Non-pigmented ciliary epithelial cell (primary cell): ENCODE data around the gene PLXNB2.

Experiments
- DNase-seq: peaks from one replicate; pipeline ENCODE4 v3.0.0-alpha.2; 2010; ENCODE audit warnings: low read depth

PLXNB2 gene

DNA sequence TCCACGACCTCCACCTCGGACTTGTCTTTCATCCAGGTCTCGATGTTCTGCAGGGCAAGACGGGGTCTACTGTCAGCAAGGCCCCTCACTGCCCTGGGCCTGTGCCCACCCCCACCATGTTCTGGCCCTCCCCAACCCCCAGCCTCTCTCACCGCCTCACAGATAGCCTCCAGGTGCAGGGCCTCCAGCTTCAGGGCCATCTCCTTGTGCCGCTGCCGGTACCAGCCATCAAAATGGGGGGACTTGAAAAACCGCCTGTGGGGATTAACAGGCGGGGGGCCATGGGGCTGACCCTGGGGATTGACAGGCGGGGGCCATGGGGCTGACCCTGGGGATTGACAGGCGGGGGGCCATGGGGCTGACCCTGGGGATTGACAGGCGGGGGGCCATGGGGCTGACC lies 4.9 kb upstream of the PLXNB2 start:
- DNase-seq, result no peak

DNA sequence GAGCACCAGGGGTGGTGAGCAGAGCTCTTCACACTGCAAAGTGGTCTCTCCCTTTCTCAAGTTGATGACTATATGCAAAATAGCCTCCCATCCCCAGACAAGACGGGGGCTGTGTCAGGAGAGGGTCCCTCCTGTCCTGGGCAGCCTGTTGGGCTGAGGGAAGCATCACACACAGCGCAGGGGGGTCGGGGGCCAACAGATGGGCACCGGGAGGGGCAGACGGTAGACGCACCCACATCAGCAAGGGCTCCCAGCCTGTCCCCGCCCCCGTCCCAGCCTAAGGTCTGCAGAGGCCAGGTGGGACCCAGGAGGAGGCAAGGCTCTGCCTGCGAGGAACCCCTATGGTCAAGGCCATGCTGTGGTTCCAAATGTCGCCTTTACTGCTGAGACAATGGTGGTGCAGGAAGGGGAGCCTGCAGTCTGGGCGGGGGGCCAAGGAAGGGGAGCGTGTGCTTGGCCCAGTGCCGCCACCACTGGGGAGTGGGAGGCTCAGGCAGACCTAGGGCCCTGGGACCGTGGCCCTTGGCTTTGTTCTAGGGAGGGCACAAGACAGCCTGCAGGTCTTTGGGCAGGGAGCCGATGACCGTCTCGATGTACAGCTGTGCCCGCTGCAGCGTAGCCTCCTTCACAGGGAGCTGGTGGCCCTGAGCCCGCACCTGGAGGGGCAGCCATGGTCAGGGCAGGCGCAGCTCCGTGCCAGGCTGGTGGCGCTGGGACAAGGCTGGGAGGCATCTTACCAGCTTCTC lies 4.3 kb upstream of the PLXNB2 start:
- DNase-seq, result no peak

DNA sequence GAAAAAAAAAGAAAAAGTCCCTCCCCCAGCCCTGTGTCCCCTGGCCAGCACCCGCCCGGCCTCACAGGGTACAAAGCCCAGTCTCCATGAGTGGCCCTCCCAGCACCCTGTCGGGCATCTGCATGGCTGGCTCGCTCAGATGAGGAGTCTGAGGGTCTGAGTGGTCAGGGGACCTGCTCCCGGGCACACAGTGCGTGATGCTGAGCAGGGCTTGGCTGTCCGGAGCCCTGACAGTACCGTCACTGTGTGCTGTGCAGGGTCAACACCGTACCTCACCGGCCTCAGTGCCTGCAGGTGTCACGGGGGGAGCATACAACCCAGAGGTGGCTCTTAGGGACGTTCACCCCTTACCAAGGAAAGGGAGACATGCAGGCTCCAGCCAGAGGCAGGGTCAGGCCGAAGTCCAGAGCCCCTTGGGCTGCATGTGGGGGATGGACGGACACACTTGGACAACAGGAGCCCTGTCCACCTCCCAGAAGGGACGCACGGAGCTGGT lies 3.6 kb upstream of the PLXNB2 start:
- DNase-seq, result no peak

DNA sequence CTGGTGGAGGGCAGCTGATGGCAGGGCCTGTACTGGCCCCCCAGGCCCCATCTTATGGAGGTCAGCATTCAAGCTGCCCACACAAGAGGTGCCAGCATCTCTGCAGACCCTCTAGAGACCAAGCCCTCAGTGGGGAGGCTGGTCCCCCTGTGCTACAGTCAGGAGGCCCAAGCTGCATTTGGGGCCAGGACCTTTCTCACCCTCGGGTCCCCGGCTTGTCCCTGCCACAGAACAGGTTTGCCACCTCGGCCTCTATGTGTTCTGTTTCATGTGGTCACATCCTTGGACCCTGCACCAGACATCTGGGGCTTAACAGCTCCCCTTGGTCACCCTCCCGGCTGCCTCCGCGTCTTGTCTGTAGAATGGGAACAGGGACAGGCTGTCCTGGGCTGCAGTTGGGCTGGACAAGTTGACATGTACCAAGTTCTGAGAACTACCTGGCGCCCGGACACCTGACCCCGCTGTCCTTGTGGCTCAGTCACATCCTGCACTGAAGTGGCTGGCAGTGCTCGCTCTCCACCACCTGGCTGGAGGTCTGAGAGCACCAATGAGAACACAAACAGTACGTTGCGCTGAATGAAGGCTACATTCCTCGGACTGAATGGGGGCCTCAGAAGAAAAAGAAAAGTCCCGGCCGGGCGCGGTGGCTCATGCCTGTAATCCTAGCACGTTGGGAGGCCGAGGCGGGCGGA lies 2.7 kb upstream of the PLXNB2 start:
- DNase-seq, result no peak

DNA sequence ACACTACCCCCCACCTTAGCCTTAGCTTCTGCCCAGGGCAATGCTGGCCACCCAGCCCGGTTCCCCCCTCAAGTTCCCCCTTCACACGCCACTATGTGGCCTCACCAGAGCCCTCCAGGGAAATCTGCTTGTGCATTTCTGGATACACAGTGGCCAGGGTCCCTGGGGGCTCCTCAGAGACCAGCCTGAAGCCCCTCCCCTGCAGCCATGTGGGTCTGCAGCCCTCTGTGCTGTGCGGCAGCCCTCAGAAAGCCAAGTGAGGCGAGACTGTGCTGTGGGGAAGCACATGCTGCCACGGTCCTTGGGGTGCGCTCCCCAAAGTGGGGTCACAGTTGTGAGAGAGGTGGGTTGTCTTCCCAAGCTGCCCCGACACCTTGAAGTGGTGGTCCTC lies 2.1 kb upstream of the PLXNB2 start:
- DNase-seq, result no peak

DNA sequence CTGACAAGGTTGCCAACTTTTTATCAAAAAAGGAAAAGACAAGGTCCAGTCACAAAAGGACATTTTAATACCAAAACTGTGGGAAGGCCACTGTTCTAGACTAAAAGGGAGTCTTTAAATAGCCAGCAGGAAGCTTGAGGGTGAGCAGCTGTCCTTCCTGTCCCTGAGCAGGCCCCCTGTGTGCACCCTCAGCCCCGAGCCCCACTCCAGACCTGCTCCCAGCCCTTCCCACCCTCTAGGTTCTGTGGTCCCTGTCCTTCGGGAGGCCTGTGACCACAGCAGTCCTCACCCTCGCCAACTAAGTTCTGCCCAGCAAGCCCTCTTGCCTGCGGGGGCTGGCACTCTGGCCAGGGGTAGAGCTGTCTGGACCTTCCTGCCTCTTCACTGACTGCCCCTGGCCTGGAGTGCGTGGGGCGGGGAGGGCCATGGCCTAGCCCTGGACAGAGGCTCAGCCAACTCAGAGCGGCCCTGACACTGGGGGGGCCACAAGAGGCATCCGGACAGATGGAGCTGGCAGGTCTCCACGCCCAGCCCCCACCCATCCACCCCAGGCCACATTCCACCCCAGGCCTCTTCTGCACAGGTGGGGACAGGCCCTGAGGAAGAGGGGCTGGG lies 1.6 kb upstream of the PLXNB2 start:
- no peak for DNase-seq

DNA sequence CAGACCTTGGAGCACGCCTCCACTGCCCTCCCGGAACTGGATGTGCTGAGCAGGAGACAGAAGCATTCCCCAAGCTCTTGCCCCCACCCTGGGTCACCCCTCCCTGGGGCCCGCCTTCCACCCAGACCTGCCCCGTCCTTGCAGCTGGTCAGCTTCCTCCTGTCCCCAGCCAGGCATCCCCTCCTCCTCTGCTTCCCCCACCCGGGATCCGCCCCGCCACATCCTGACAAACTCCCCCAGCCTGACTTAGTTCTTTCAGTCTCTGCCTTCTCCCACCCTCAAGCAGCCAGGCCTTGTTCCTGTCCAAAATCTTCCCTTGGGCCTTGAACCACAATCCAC lies 1.1 kb upstream of the PLXNB2 start:
- DNase-seq, result no peak

DNA sequence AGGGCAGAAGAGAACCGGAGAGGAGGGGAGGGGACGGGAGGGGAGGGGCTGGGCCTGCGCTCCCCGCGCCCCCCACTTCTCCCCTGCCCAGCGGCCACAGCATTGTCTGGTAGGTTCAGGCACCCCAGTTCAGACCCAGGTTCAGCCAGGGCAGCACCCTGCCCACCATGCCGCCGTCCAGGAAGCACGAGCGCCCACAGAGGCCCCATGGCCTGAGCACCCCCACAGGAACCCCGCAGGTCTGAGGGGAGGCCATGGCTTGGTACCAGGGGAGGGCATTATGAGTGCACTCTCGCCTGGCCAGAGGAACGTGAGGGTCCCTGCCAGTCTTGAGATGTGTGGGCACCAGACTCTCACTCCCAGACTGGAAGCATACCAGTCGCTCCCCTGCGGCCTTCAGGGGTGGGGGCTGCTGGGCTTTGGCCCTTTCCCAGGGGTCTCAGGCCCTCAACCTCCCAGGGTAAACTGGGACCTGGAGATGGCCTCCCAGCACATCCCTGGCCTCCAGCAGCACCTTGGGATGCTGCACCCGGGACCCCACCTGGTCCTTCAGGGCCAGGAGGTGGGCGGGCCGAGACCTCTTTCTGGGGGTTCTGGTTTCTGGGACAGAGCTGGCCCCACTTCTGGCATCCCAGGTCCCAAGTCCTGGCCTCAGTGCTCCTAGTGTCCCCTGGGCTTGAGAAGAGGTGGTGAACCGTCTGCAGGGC lies 597 bp upstream of the PLXNB2 start:
- no peak for DNase-seq

DNA sequence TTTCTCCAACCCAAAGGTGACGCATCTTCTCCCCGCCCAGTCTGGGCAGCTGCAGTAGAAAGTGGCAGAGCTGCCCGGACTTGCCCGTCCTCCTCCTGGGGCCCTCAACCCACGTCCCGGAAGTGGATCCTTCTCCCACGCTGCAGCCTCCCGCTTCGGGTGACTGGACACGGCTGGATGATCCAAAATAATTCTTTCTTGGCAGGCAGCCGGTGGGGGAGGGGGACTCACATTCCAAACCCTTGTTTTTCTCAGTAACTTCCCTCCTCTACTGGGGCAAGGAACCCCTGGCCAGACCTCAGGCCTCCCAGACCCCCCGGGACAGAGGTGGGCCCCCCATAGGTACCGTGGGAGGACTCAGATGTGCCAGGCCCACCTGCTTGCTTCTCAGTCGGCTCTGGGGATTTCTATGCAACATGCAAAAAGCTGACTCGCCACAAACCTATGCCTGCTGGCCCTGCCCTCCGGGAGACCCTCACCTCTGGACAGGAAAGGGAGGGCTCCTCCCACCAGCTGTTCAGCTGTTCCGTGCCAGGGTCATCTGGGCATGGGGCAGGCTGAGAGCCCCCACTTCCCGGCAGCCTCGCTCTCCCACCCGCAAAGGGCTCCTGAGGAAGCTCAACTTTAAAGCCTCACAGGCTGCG lies 1.4 kb downstream of the PLXNB2 start:
- DNase-seq, result peak; percentile 76

DNA sequence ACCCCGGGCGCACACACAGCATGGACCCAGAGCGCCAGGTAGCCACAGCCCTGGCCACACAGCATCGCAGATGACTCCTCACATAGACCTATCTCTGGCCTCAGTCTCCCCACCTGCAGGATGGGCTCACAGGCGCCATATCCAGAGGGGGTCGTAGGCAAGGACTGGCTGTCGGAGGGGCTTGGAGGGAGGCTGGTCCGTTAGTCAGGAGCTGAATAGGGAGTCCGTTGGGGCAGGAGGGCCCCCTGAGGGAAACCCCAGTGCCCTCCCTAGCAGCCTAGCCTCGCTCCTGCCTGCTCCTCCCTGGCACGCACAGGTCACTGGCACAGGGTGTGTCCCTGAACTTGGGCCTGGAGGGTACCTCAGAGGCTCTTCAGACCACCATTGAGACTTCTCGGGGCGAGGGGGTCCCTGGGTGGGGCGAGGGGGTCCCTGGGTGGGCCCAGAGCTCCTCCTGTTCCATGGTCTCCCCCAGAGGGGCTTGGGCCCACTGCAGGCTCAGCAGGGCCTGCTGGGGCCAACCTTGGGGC lies 2.0 kb downstream of the PLXNB2 start:
- DNase-seq, result no peak

DNA sequence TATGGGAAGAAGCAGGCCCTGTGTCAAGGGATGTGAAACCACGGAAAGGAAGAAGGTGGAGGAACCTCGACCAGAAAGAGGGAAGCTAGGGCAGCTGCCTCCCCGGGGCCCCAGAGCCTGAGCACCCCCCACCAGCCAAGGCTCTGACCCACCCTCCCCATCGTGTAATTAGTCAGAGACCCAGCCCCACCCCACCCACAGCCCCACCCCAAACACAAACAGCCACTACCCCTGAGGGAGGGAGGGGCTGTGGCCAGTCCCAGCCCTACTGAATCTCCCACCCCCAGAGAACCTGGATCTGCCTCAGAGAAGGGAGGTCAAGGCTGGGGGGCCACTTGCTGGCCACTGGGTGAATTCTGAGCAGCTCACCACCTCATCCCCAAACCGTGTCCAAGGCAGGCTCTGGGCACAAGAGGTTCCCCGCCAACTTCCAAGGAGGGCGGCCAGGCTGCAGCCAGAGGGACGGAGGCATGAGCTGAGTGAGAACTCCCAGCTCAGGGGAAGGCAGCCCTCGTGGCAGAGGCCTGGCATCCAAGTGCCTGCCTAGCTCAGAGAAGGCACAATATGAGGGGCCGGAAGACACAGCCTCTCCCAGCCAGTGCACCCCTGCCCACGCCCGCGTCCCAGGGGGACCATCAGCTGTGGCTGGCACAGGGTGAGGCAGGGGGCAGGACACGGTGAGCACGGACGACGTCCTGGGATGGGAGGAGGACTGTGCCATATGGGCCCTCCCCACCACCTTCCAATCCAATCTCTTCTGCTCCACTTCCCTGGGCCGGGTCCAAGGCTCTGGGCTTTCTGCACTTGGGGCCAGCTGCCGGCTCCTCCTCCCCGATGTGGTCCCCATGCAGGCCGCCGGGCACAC lies 2.7 kb downstream of the PLXNB2 start:
- DNase-seq, result no peak

DNA sequence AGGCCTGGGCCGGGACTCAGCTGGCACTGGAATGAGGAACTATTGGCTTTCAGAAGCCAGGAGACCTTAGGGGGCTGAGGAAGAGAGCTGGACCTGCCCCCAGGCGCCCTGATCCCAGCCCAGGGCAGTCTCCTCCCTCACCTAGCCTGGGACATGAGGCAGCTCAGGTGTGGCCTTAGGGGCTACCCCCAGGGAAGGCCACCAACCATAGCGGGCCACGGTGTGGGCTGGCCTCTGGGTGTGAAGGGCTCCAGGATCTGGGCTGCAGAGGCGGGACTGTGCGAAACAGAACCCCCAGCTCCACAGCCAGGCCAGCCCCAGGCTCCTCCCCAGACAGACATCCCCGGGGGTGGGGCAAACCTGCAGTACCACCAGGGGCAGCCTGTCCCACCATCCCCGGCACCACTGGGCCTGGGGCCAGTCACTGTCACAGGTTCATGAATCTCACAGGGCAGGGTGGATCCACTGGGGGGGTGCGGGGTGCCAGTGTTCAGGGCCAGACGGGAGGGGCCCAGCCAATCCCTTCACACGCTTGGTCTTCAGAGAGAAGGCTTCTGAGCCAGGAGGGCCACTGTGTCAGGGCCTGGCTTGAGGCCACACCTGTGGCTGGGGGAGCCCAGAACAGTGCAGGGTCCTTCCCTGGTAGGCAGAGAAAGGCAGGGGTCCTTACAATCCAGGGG lies 3.5 kb downstream of the PLXNB2 start:
- DNase-seq, result no peak

DNA sequence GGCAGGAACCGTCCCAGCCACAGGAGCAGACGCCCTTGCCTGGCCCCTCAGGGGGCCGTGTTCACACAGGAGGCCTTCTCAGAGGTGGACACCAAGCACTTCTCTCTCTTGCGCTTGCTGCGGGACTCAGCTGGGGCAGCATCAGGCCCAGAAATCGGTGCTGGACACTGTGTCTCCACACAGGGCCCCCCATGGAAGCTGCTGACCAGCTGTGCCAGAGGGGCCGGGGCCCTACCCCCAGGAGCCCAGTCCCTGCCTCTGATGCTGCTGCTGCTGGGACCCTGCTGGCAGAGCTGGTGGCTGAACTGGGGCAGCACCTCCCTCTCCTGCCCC lies 4.0 kb downstream of the PLXNB2 start:
- DNase-seq, result no peak

DNA sequence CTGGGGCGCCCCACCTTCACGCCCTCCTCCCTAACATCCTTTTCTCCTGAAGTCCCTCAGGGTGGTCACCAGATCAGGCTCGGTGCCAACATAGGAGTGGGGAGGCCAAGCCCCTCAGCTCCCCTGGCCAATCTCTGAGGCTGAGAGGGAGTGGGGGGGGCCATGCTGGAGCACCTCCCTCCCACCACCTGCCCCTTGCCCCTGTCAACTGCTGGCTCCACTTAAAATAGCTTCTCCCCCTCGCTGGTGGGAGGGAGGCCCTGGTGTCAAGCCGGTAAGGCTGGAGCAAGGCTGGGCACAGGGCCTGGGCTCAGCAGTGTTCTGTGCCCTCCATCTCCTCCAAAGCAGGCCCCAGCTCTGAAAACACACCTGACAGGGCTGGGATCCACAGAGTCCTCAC lies 4.9 kb downstream of the PLXNB2 start:
- no peak for DNase-seq

DNA sequence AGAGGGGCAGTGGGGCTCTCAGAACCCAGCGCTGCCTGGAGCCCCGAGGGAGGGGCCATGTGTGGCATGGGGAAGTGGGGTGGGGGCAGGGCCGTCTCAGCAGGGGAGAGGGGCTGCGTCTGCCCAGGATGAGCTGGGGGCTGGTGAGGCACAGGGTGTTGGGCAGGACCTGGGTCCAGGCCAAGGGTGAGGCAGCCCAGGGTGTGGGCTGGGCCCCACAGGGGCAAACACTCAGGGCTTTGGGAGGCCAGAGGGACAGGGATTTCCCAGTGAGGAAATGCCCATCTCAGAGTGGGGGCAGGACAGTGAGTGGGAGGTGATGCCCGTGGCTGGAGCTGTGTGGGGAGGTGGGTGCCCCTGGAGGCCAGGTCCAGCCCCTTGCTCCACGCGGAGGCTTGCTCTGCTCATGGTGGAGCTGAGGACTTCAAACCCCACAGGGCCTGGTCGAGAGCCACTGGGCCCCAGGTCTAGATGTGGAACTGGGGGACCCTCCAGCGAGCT lies 5.4 kb downstream of the PLXNB2 start:
- DNase-seq, result no peak

DNA sequence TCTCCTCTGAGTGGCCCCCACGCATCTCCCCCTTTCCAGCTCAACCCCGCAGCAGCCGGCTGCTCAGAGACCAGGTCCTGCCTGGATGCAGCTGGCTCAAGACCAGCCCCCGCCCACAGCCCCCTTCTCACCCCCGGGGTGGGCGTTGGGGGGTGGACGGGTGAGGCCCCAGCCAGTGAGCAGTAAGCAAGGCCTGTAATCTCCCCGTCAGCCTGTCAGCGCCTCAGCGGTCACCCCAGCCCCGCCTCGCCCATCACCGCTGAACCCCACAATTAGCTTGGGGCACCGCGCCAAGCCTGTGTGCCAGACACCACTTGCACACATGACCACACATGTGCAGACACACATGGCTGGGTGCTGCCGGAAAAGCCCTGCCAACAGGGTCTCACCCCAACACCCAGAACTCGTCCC lies 5.9 kb downstream of the PLXNB2 start:
- DNase-seq, result no peak

DNA sequence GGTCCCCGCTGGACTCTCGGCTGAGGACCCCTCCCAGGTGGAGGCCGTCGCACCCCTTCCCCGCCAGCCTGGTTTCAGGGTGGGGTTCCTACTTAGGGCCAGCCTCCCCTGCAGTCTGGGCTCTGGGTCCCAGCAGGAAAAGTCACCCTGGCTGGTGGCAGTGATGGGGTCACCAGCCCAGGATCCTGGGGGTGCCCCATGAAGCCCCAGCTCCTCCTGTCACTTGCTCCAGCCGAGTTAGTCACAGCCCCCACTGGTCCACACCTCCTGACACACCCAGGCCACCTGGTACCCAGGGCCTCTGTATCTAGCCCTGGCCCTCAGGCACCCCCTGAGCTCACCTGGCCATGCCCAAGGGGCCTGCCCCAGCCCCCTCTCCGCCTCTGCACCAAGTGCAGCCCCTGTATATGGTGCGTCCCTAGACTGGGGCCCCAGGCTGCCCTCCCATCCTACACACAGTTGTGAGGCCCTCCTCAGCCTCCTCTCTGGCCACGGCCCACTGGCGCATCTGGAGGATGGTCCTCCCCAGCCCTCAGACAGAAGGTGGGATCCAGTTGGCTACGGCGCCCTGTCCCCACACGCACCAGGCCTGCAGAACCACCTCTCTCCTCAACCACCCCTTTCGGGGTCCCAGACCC lies 6.7 kb downstream of the PLXNB2 start:
- no peak for DNase-seq

DNA sequence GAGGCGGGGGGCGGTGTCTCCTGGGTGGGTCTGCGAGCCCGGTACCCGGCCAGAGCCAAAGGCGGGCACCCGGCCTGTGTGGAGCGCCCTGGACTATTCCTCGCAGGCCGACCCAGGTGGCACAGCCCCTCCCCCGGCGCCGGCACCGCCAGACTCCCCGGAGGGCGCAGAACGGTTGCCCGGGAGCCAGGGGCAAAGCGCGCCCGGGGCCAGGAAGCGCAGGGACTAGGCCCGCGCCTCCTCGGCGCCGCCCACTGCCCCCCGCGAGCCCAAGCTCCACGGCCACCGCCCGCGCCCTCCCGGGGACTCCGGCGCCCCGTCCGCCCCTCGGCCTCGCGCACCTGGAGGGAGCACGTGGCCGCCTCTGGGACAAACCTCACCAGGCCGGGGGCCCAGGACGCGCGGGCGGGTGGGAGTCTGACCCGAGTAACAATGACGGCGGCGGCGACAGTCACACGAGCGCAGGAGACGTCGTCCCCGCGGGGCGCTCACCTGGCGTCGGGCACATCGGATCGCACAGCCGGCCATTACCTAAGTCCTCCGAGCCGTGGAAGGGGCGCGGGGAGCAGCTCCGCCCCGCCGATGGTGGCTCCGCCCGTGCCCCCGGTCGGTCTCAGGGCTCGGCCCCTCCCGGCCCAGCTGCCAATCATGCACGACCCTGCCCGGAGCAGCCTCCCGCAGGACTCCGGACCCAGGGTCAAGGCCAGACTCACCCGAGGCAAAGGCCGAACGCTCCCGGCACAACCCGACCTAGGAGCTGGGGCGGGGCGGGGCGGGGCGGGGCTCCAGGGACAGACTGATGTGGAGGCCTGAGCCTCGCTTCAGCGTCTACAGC lies 7.4 kb downstream of the PLXNB2 start:
- no peak for DNase-seq
